Mononuclear cell (primary cell): ENCODE measurements around the gene KRTAP12-2. TPM values are rescaled to one million over a fixed set of nuclear protein-coding genes. Genes with fewer than 3 reads are reported as not detected.

ENCODE experiments used
- H3K27me3 ChIP-seq: 2 replicates; pipeline ENCODE4 v1.6.0; 2011; ENCODE audit warnings: low read length, control low read depth; ENCODE audit not compliant: insufficient read depth
- H3K4me1 ChIP-seq: 2 replicates; pipeline ENCODE4 v1.5.1; 2011; ENCODE audit warnings: mild to moderate bottlenecking, low read length, control low read depth; ENCODE audit not compliant: insufficient read depth
- H3K4me3 ChIP-seq: 2 replicates; pipeline ENCODE4 v1.5.1; 2011; ENCODE audit warnings: mild to moderate bottlenecking, low read length, moderate library complexity
- H3K9me3 ChIP-seq: 2 replicates; pipeline ENCODE4 v1.5.1; 2011; ENCODE audit warnings: low read depth, mild to moderate bottlenecking, control low read depth, low read length
- total RNA-seq: library from RNA; depleted of rRNA; stranded (reverse); fragments of >200 nt; gene quantifications from one replicate; pipeline ENCODE4 v1.2.3, GENCODE V29; 2012

Gene KRTAP12-2
- total RNA-seq, result not detected

- Histone ChIP-seq H3K4me1 (no peaks in the 10 kb centered on the region), H3K4me3 (no peak within 1 kb of the TSS), H3K27me3 (peaks cover 7% of the 10 kb centered on the region), H3K9me3 (peaks cover 7% of the 10 kb centered on the region)
Measured at GRCh38 chr21:44666401-44667320, at the start of gene KRTAP12-2. Gene KRTAP12-2, minus strand, starts transcription at chr21:44666927. Its CDS starts 41 bp downstream, at chr21:44666886.

DNA sequence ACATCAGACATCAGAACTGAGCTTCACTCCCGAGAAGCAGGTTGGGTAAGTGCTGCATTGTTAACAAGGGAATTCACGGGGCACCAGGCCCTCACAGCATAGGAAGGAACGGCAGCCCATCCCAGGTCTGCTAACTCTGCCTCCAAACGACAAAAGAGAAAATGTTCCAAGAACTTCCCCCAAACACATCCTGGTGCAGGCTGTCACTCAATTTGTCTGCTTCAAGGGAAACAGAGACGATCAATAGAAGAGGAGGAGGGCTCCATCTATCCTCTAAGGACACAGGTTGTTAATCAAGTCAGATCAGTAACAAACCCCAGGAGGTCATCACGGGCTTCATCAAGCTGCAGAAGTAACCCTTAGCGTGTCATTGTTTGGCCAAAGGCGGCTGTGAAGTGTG, 48.2 kb upstream of the KRTAP12-2 start:
- peaks cover 59% of the 10 kb centered on the region for H3K27me3 ChIP-seq
- no peaks in the 10 kb centered on the region for H3K9me3 ChIP-seq
- H3K4me1 ChIP-seq, result peaks cover 4% of the 10 kb centered on the region
- H3K4me3 ChIP-seq, result no peak overlapping the region

GRCh38 chr21:44713846-44714245, 47.1 kb upstream of the KRTAP12-2 start:
- Histone ChIP-seq H3K27me3 (peaks cover 64% of the 10 kb centered on the region), H3K4me1 (peaks cover 10% of the 10 kb centered on the region), H3K9me3 (no peaks in the 10 kb centered on the region), H3K4me3 (no peak overlapping the region)

GRCh38 chr21:44713130-44713529, 46.4 kb upstream of the KRTAP12-2 start:
- Histone ChIP-seq H3K27me3 (peaks cover 68% of the 10 kb centered on the region), H3K9me3 (no peaks in the 10 kb centered on the region), H3K4me3 (no peak overlapping the region), H3K4me1 (peaks cover 10% of the 10 kb centered on the region)

DNA sequence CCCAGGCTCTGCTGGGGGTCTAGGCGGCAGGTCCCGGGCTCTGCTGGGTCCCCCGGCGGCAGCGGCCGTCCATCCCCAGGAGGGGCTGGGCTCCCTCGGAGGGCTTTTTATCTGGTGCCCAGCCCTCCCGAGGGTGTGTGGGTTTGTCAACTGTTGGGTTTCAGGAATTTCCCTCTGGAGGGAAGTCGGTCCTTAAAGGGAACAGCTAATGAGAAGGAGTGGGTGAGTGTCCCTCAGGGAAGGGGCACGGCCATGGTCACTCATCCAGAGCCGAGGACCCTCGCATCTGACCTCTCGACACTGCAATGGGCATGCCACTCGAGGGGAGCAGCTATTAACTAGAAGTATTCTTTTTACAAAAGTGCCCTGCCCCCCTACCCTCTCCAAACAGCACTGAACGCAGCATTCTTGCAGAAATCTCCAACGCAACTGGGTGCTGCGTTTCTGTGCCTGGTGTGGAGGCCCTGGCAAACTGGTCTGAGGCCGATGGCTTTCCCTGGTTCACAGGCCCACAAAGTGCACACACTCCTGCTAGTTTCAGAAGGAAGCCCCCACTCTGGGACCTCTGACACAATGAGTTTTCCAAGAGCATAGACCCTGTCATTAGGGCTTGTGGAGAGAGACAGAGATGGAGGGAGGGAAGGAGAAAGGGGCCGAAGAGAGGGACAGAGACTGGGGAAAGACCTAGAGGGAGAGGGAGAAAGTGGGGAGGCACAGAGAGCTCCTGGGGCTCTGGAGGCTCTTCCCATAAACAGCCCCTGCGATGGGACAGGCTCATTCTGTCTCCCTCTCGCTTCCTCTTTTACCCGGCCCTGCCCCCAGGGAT, 45.7 kb upstream of the KRTAP12-2 start:
- Histone ChIP-seq H3K4me1 (peaks cover 10% of the 10 kb centered on the region), H3K9me3 (no peaks in the 10 kb centered on the region), H3K4me3 (no peak overlapping the region), H3K27me3 (peaks cover 73% of the 10 kb centered on the region)

- no peaks in the 10 kb centered on the region for H3K9me3 ChIP-seq
- peaks cover 10% of the 10 kb centered on the region for H3K4me1 ChIP-seq
- H3K4me3 ChIP-seq, result no peak within 1 kb of the TSS
- peaks cover 77% of the 10 kb centered on the region for H3K27me3 ChIP-seq
Measured at GRCh38 chr21:44711327-44712202, 44.8 kb upstream of the KRTAP12-2 start, which contains the start of gene TSPEAR. Gene TSPEAR, minus strand, starts transcription at chr21:44711572. Its CDS starts 58 bp downstream, at chr21:44711514.

DNA sequence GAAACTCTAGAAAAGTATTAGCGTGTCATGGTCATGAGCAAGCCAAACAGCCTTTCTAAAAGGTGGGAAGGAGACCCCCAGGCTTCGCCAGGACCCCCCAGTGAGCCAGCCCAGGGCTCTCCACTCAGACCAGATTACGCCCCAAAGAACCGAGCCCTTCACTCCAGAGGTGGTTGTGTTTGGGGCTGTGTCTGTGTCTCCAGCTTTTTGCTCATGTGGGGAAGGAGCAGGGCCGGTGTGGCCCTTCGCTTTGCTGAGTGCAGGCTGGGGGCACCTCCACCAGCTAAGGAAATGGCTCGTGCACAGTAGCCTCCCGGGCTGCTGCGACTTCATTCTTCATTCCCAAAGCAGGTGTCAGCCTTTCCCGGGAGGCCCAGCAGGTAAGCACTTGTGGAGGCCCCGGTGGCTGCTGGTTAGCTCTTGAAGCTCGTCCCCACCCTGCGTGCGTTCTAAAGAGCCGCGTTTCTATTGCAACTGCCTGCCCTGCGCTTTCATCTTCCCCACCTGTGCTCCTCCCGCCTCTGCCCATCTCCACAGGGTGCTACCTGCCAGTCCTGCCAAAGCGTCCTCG, 44.1 kb upstream of the KRTAP12-2 start:
- Histone ChIP-seq H3K4me3 (no peak overlapping the region), H3K27me3 (peaks cover 80% of the 10 kb centered on the region), H3K4me1 (peaks cover 10% of the 10 kb centered on the region), H3K9me3 (no peaks in the 10 kb centered on the region)

- peaks cover 10% of the 10 kb centered on the region for H3K4me1 ChIP-seq
- no peaks in the 10 kb centered on the region for H3K9me3 ChIP-seq
- no peak overlapping the region for H3K4me3 ChIP-seq
- peaks cover 76% of the 10 kb centered on the region for H3K27me3 ChIP-seq
Measured at GRCh38 chr21:44710294-44710665, 43.6 kb upstream of the KRTAP12-2 start.

- H3K9me3 ChIP-seq, result no peaks in the 10 kb centered on the region
- peaks cover 10% of the 10 kb centered on the region for H3K4me1 ChIP-seq
- peaks cover 72% of the 10 kb centered on the region for H3K27me3 ChIP-seq
- H3K4me3 ChIP-seq, result no peak overlapping the region
Measured at GRCh38 chr21:44709426-44710293, 42.9 kb upstream of the KRTAP12-2 start.

DNA sequence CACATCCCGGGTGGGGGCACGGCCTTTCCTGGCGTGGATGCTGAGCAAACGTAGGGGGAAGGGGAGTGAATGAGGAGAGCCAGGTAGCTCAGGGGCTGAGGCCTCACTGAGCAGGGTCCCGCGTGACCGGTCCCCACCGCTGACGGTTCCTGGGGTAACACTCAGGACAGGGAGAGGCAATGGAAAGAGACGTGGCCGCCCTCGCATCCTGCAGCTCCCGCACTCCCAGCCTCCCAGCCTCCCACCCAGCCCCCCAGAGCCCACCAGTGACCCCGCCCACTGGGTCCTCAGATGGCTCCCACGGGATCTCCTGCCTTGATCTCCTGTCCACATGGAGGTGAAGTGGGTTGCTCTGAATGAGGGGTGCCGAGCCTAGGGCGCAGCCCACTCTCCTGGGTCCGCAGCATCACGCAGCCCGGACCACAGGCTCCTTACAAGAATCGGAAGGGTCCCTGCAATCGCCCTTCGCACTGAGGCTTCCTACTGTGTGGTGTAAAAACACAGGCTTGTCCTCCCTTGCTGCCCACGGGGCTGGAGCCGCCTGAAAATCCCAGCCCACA, 42.2 kb upstream of the KRTAP12-2 start:
- Histone ChIP-seq H3K9me3 (no peaks in the 10 kb centered on the region), H3K27me3 (peaks cover 77% of the 10 kb centered on the region), H3K4me1 (peaks cover 10% of the 10 kb centered on the region), H3K4me3 (no peak overlapping the region)

GRCh38 chr21:44708213-44708865, 41.6 kb upstream of the KRTAP12-2 start:
- H3K9me3 ChIP-seq, result no peaks in the 10 kb centered on the region
- H3K27me3 ChIP-seq, result peaks cover 77% of the 10 kb centered on the region
- peaks cover 10% of the 10 kb centered on the region for H3K4me1 ChIP-seq
- no peak overlapping the region for H3K4me3 ChIP-seq

DNA sequence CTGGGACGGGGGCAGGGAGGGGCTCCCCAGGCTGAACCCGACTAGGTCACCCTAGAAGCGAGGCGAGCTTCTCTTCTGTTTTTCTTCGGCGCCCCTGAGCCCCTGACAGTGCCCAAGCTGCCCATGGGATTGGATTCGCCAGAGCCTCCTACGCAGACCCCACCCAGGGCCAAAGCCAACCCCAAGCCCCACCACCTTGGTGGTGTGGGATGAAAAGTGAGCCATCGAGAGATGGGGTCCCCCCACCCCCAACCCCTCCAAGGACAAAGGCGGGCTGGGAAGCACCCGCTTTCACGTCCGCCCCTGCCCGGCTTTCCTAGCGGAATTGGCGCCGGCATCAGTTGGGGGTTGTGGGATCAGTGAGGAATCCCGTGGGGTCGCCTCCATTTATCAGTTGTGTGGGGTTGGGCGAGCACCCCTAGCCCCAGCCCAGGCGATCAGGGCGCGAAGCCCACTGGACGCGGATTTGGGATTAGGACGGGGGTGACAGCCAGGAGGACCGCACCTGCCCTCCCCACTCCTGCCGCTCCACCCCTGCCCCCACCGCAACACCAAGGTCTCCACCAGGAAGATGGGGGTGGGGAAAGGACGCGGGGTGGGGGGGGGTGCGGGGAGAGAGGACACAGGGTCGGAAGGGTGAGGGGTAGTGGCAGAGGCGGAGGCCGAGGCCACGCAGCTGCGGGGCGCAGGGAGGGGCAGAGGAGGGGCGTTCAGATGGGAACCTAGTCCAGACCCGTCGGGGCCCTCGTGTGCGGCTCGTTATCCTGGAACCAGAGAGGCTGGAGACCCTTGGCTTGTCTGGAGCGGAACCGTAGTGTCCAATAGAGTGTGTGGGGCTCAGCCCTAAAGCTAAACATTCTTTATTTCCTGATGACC, 40.2 kb upstream of the KRTAP12-2 start:
- Histone ChIP-seq H3K27me3 (peaks cover 69% of the 10 kb centered on the region), H3K4me3 (no peak overlapping the region), H3K4me1 (peaks cover 10% of the 10 kb centered on the region)

More for the DNA sequence above, 40.2 kb upstream of the KRTAP12-2 start:
- no peaks in the 10 kb centered on the region for H3K9me3 ChIP-seq
